H1 (cell line): ENCODE measurements around the gene PDE2A. TPM values are rescaled to one million over a fixed set of nuclear protein-coding genes. Genes with fewer than 3 reads are reported as not detected.

Experiments
- CTCF ChIA-PET: fragments of 300-600 bp; sonication (Branson Sonifier 250); formaldehyde crosslinking; loops from one replicate; lab custom pipeline; 2021; ENCODE audit not compliant: partially characterized antibody; lab: Charles Lee
- POLR2A ChIA-PET: fragments of 300-600 bp; sonication (Branson Sonifier 250); formaldehyde crosslinking; loops from one replicate; lab custom pipeline; 2021; ENCODE audit warnings: inconsistent platforms; ENCODE audit not compliant: partially characterized antibody; lab: Charles Lee
- DNase-seq, 2 experiments: peaks; one replicate each; pipeline versions ENCODE4 v3.0.0 to v3.0.0-alpha.2; 2010 to 2022; ENCODE audit warnings: low spot score in 2 of 2, low read depth in 1 of 2, mixed read lengths in 1 of 2
- FAIRE-seq: peaks from 2 replicates; lab custom pipeline; 2011; peaks lifted over from hg19 to GRCh38; lab: Jason Lieb, UNC
- H2AFZ ChIP-seq: 2 replicates; pipeline ENCODE4 v1.8.1; 2012; ENCODE audit warnings: low read length, inconsistent platforms
- H2AK5ac ChIP-seq: 2 replicates; pipeline ENCODE4 v1.6.1; 2013; ENCODE audit warnings: low read depth, low read length
- H2BK120ac ChIP-seq: replicated peaks from 2 replicates; pipeline ENCODE3; 2013; ENCODE audit warnings: low read depth, low read length, inconsistent platforms
- H2BK12ac ChIP-seq: 2 replicates; pipeline ENCODE4 v1.6.1; 2013; ENCODE audit warnings: low read depth, low read length
- H2BK15ac ChIP-seq: 2 replicates; pipeline ENCODE4 v1.6.1; 2013; ENCODE audit warnings: low read length
- H2BK20ac ChIP-seq: 2 replicates; pipeline ENCODE4 v1.6.1; 2013; ENCODE audit warnings: low read length
- H2BK5ac ChIP-seq: 2 replicates; pipeline ENCODE4 v1.6.1; 2013; ENCODE audit warnings: low read depth, low read length
- H3K14ac ChIP-seq: 2 replicates; pipeline ENCODE4 v1.6.1; 2013; ENCODE audit warnings: inconsistent platforms; ENCODE audit not compliant: insufficient read length
- H3K18ac ChIP-seq: 2 replicates; pipeline ENCODE4 v1.6.1; 2013; ENCODE audit warnings: low read length; ENCODE audit errors: extremely low read depth
- H3K23ac ChIP-seq: 2 replicates; pipeline ENCODE4 v1.6.1; 2013; ENCODE audit warnings: inconsistent platforms; ENCODE audit not compliant: insufficient read length
- H3K23me2 ChIP-seq: 2 replicates; pipeline ENCODE4 v1.6.1; 2013; ENCODE audit warnings: low read depth, low read length
- H3K27ac ChIP-seq: 2 replicates; pipeline ENCODE4 v1.6.1; 2011; ENCODE audit warnings: low read depth, low read length, inconsistent platforms
- H3K27me3 ChIP-seq, 4 experiments: replicated peaks in 1 of 4; 1 replicate in 1 of 4; 2 replicates in 3 of 4; pipeline versions ENCODE4 v1.6.1 to v1.8.1; 2011 to 2013; ENCODE audit warnings: low read length in 3 of 4, mild to moderate bottlenecking in 3 of 4, inconsistent platforms in 2 of 4, mixed read lengths in 2 of 4, moderate library complexity in 1 of 4; ENCODE audit not compliant: control insufficient read depth in 3 of 4, insufficient read depth in 3 of 4; ENCODE audit errors: extremely low read depth in 1 of 4
- H3K36me3 ChIP-seq, 4 experiments: 2 replicates each; pipeline versions ENCODE4 v1.6.1 to v1.8.1; 2011 to 2013; ENCODE audit warnings: mild to moderate bottlenecking in 4 of 4, low read length in 3 of 4, moderate library complexity in 2 of 4, control low read depth in 1 of 4, inconsistent platforms in 1 of 4; ENCODE audit not compliant: insufficient read depth in 4 of 4, control insufficient read depth in 2 of 4
- H3K4ac ChIP-seq: replicated peaks from 2 replicates; pipeline ENCODE3; 2013; ENCODE audit warnings: low read length, low read depth, mixed read lengths, inconsistent platforms; ENCODE audit not compliant: insufficient read length
- H3K4me1 ChIP-seq, 4 experiments: replicated peaks in 1 of 4; 1 replicate in 1 of 4; 2 replicates in 3 of 4; pipeline versions ENCODE4 v1.6.1 to v1.8.1; 2011 to 2013; ENCODE audit warnings: low read length in 3 of 4, inconsistent platforms in 2 of 4, mixed read lengths in 1 of 4; ENCODE audit not compliant: insufficient read depth in 4 of 4, control insufficient read depth in 3 of 4
- H3K4me2 ChIP-seq, 2 experiments: 2 replicates each; pipeline versions ENCODE4 v1.6.1 to v1.8.1; 2011 to 2013; ENCODE audit warnings: low read depth in 2 of 2, low read length in 2 of 2, control low read depth in 1 of 2, inconsistent platforms in 1 of 2, mild to moderate bottlenecking in 1 of 2; ENCODE audit not compliant: insufficient read depth in 1 of 2
- H3K4me3 ChIP-seq, 4 experiments: fragments of 200-600, 300-600 bp in 1 of 4; sonication (generic), shearing (Covaris generic), sonication (Bioruptor Twin) in 1 of 4; 2 replicates each; pipeline versions ENCODE4 v1.5.1 to v1.8.1; 2011 to 2016; ENCODE audit warnings: low read length in 4 of 4, low read depth in 3 of 4, control low read depth in 2 of 4, inconsistent platforms in 2 of 4, mild to moderate bottlenecking in 2 of 4, mixed read lengths in 1 of 4, moderate library complexity in 1 of 4; ENCODE audit not compliant: insufficient read depth in 2 of 4; ENCODE audit errors: extremely low read depth in 1 of 4
- H3K56ac ChIP-seq: replicated peaks from 2 replicates; pipeline ENCODE3; 2013; ENCODE audit warnings: low read depth, mild to moderate bottlenecking, mixed read lengths, low read length, inconsistent platforms; ENCODE audit not compliant: insufficient read length
- H3K79me1 ChIP-seq: 2 replicates; pipeline ENCODE4 v1.6.1; 2013; ENCODE audit warnings: low read depth, low read length, control low read depth
- H3K79me2 ChIP-seq, 2 experiments: 2 replicates each; pipeline versions ENCODE4 v1.6.1 to v1.8.1; 2012 to 2013; ENCODE audit warnings: low read length in 2 of 2, mild to moderate bottlenecking in 2 of 2, inconsistent platforms in 1 of 2; ENCODE audit not compliant: insufficient read depth in 2 of 2, control insufficient read depth in 1 of 2
- H3K9ac ChIP-seq, 4 experiments: replicated peaks in 1 of 4; 1 replicate in 1 of 4; 2 replicates in 3 of 4; pipeline versions ENCODE4 v1.6.1 to v1.8.1; 2011 to 2013; ENCODE audit warnings: low read depth in 3 of 4, low read length in 3 of 4, control low read depth in 2 of 4, mild to moderate bottlenecking in 2 of 4, moderate library complexity in 2 of 4, inconsistent platforms in 1 of 4; ENCODE audit errors: extremely low read depth in 1 of 4
- H3K9me3 ChIP-seq, 2 experiments: 2 replicates each; pipeline versions ENCODE4 v1.6.1 to v1.8.1; 2012 to 2013; ENCODE audit warnings: mild to moderate bottlenecking in 2 of 2, moderate library complexity in 2 of 2, control low read depth in 1 of 2, inconsistent platforms in 1 of 2, low read depth in 1 of 2, low read length in 1 of 2, mixed read lengths in 1 of 2; ENCODE audit not compliant: insufficient read depth in 2 of 2
- H4K20me1 ChIP-seq, 2 experiments: replicated peaks in 1 of 2; 2 replicates each; pipeline versions ENCODE3 to v1.8.1; 2011 to 2013; ENCODE audit warnings: inconsistent platforms in 2 of 2, low read length in 2 of 2, mild to moderate bottlenecking in 1 of 2; ENCODE audit not compliant: insufficient read depth in 2 of 2, control insufficient read depth in 1 of 2
- H4K5ac ChIP-seq: 2 replicates; pipeline ENCODE4 v1.6.1; 2013; ENCODE audit warnings: low read length, low read depth, mixed read lengths, inconsistent platforms; ENCODE audit not compliant: insufficient read length
- H4K8ac ChIP-seq: 2 replicates; pipeline ENCODE4 v1.8.0; 2013; ENCODE audit warnings: mild to moderate bottlenecking, moderate library complexity, low read length, inconsistent platforms; ENCODE audit not compliant: insufficient read depth; ENCODE audit errors: extremely low read depth
- H4K91ac ChIP-seq: replicated peaks from 2 replicates; pipeline ENCODE3; 2013; ENCODE audit warnings: low read length, mixed read lengths, inconsistent platforms; ENCODE audit not compliant: insufficient read length
- ASH2L ChIP-seq: fragments of 200-600, 300-600 bp; sonication (generic); IDR thresholded peaks from one replicate; pipeline ENCODE4 v1.7.1; 2017; ENCODE audit warnings: low read length
- BRCA1 ChIP-seq: IDR thresholded peaks from 2 replicates; pipeline ENCODE4 v1.6.1; 2012; ENCODE audit warnings: low read depth, low read length, improper control_type of control experiment
- E2F6 ChIP-seq: IDR thresholded peaks from 2 replicates; pipeline ENCODE4 v1.6.1; 2012; ENCODE audit warnings: inconsistent platforms
- RAD21 ChIP-seq, 2 experiments: IDR thresholded peaks in 1 of 2; conservative IDR thresholded peaks in 1 of 2; 2 replicates each; pipeline ENCODE4 v1.6.1; 2011; ENCODE audit warnings: low read depth in 2 of 2, low read length in 2 of 2, improper control_type of control experiment in 1 of 2, inconsistent platforms in 1 of 2, mild to moderate bottlenecking in 1 of 2, moderate library complexity in 1 of 2
- SUZ12 ChIP-seq: fragments of 200-600 bp; sonication (generic); IDR thresholded peaks from 2 replicates; pipeline ENCODE4 v1.6.1; 2012; ENCODE audit warnings: mild to moderate bottlenecking, inconsistent platforms, low read length, moderate library complexity, mixed read lengths
- ZNF274 ChIP-seq: IDR thresholded peaks from 2 replicates; pipeline ENCODE4 v1.7.0; 2012; ENCODE audit warnings: low read length, borderline replicate concordance; ENCODE audit errors: extremely low read depth
- WGBS, 2 experiments: shearing (Covaris generic) in 1 of 2; methylation state at CpG; one replicate each; pipeline versions ENCODE4 v1.1.6 to v1.1.7; 2013 to 2015; ENCODE audit warnings: low lambda C conversion rate in 2 of 2, mixed read lengths in 2 of 2, inconsistent platforms in 1 of 2, low coverage in 1 of 2, missing lambda C conversion rate in 1 of 2; ENCODE audit not compliant: insufficient replicate concordance in 2 of 2, insufficient coverage in 1 of 2, insufficient read length in 1 of 2; ENCODE audit errors: extremely low coverage in 1 of 2, missing lambda C conversion rate in 1 of 2; 5-methylcytosine and 5-hydroxymethylcytosine counted together
- polyA plus RNA-seq, 7 experiments: library from polyadenylated mRNA; depleted of rRNA in 3 of 7; stranded (reverse) in 5 of 7; unstranded in 2 of 7; fragments of >200 nt in 5 of 7; fragments of 200-250 nt in 2 of 7; gene quantifications; 1 replicate in 5 of 7; 2 replicates in 1 of 7; 4 replicates in 1 of 7; pipeline versions ENCODE4 v1.2.1 to v1.2.3, GENCODE V29; 2011 to 2013; ENCODE audit warnings: missing spikeins in 2 of 7, mixed read lengths in 2 of 7
- total RNA-seq: library from RNA; stranded (reverse); fragmentation: NEBNext Ultra II Directional; extraction: Animal tissue kit (Norgen Biotek cat#: 25700); gene quantifications from 2 replicates; pipeline ENCODE4 v1.2.1, GENCODE V29; 2021

PDE2A gene
- total and polyA plus RNA-seq, 2 of the 8 experiments (the other 6 are each of a cell fraction or from before 2014, with no cell fraction given), result 3.4 to 7.1 TPM

GRCh38 chr11:72614381-72614780 is 59.8 kb downstream of the PDE2A start:
- Histone ChIP-seq H3K4me2 (no peak overlapping the region), H2AFZ (no peak overlapping the region), H2BK15ac (no peak overlapping the region), H3K79me2 (no peaks in the 10 kb centered on the region), H3K23ac (no peak overlapping the region), H4K8ac (no peak overlapping the region), H3K4me3 (no peak overlapping the region), H3K18ac (no peak overlapping the region), H3K23me2 (no peaks in the 10 kb centered on the region; the same call in 1 of the 2 replicates), H3K4ac (no peak overlapping the region), H4K20me1 (no peaks in the 10 kb centered on the region), H4K5ac (no peak overlapping the region), H3K79me1 (no peaks in the 10 kb centered on the region), H2AK5ac (0 out of 2 replicates have a peak overlapping the region, but pooled peaks have one; percentile 10), H2BK12ac (no peak overlapping the region), H3K9ac (no peak overlapping the region), H2BK5ac (no peak overlapping the region), H2BK20ac (no peak overlapping the region), H3K9me3 (no peaks in the 10 kb centered on the region), H3K27ac (no peak overlapping the region), H3K14ac (no peak overlapping the region), H3K4me1 (peaks cover 0 to 5% (median 1%) of the 10 kb centered on the region in 4 experiments; a peak in 1 of 7 replicates), H4K91ac (no peak overlapping the region), H2BK120ac (no peak overlapping the region), H3K36me3 (no peaks in the 10 kb centered on the region; a peak in 1 of 8 replicates), H3K27me3 (no peaks in the 10 kb centered on the region; a peak in 1 of 7 replicates), H3K56ac (no peak overlapping the region)
- DNase-seq (no peak), FAIRE-seq (no peak)
- POLR2A ChIA-PET, result interaction anchor here (1.0 kb wide), 1 partner anchor 29 kb away, joined by 5 read pairs; no protein-coding TSS in a partner anchor
- WGBS, 2 experiments, result 67% methylated on average over 6 of the region's 6 CpGs; no CpG with 5 or more reads in 1 of the 2 experiments
- CTCF ChIA-PET, result interaction anchor here (2.1 to 21.9 kb wide), 4 partner anchors 15 to 70 kb away, joined by 12 to 624 read pairs (median 26); no protein-coding TSS in a partner anchor
- no peak for TF ChIP-seq RAD21 (IDR thresholded peaks at IDR 0.05 in 1 of 2, conservative IDR thresholded peaks at IDR 0.05 in 1 of 2; ENCODE audit: low read depth in 2 of 2, low read length in 2 of 2)
- no peak for TF ChIP-seq ZNF274
- TF ChIP-seq E2F6, result no peak
- no peak for TF ChIP-seq SUZ12
- no peak for TF ChIP-seq ASH2L
- TF ChIP-seq BRCA1, result no peak
